Upper lobe of left lung (tissue), 6 donors: ENCODE data around the gene PDLIM5. TPM values are rescaled to one million over a fixed set of nuclear protein-coding genes. Genes with fewer than 3 reads are reported as not detected.
"Not testable (repeated sequence)": the region's sequence is repeated elsewhere in the genome, so short reads cannot be mapped to it uniquely, and the experiment has no call there.

ENCODE experiments used
- ATAC-seq, 2 donors: fragments of 200-7000 bp; cut with Tn5 transposase; one replicate each; pipeline ENCODE4 v1.9.1; 2022; ENCODE audit warnings: mild to moderate bottlenecking in 2 of 2, moderate library complexity in 2 of 2; ENCODE audit not compliant: low FRiP score in 2 of 2
- DNase-seq, 2 donors: peaks; one replicate each; pipeline ENCODE4 v3.0.0-alpha.2; 2019 to 2020
- H3K27ac ChIP-seq, 4 donors: fragments of 200-600 bp; sonication (generic); one replicate each; pipeline ENCODE4 v1.5.1; 2016 to 2019
- H3K27me3 ChIP-seq, 4 donors: fragments of 200-600 bp; sonication (generic); one replicate each; pipeline ENCODE4 v1.5.1; 2017 to 2019
- H3K36me3 ChIP-seq, 4 donors: fragments of 200-600 bp; sonication (generic); one replicate each; pipeline ENCODE4 v1.5.1; 2016 to 2019
- H3K4me1 ChIP-seq, 4 donors: fragments of 200-600 bp; sonication (generic); one replicate each; pipeline ENCODE4 v1.5.1; 2018 to 2019
- H3K4me3 ChIP-seq, 4 donors: fragments of 200-600 bp; sonication (generic); one replicate each; pipeline ENCODE4 v1.5.1; 2017 to 2019; ENCODE audit warnings: mild to moderate bottlenecking in 2 of 4, moderate library complexity in 1 of 4
- H3K9me3 ChIP-seq, 4 donors: fragments of 200-600 bp; sonication (generic); one replicate each; pipeline ENCODE4 v1.5.1; 2018 to 2019
- EP300 ChIP-seq, 4 donors: sonication (generic); formaldehyde crosslinking; IDR thresholded peaks; one replicate each; pipeline ENCODE4 v1.5.1; 2017; ENCODE audit warnings: antibody characterized with exemption in 4 of 4, control low read depth in 2 of 4
- POLR2A ChIP-seq, 4 donors: fragments of 450-650 bp; IDR thresholded peaks; one replicate each; pipeline ENCODE4 v1.5.1; 2016 to 2017; ENCODE audit warnings: antibody characterized with exemption in 4 of 4, mild to moderate bottlenecking in 2 of 4
- POLR2AphosphoS5 ChIP-seq, 2 donors: sonication (generic); formaldehyde crosslinking; IDR thresholded peaks; one replicate each; pipeline ENCODE4 v1.5.1; 2017; ENCODE audit warnings: antibody characterized with exemption in 2 of 2
- WGBS, 2 donors: methylation state at CpG; one replicate each; pipeline ENCODE4 v1.1.5; 2017 to 2018; 5-methylcytosine and 5-hydroxymethylcytosine counted together
- total RNA-seq, 6 donors: library from RNA; depleted of rRNA in 4 of 6; stranded (reverse); fragments of >200 nt in 4 of 6; gene quantifications; one replicate each; pipeline versions ENCODE4 v1.1.0 to v1.2.1, GENCODE V29; 2016 to 2021
- TF ChIP-seq, protein P1 (sequence below), 6 experiments: fragments of 450-650 bp in 4 of 6; fragments of 200-600 bp in 2 of 6; sonication (generic) in 2 of 6; IDR thresholded peaks; one replicate each; pipeline ENCODE4 v1.5.1; 2016 to 2019; ENCODE audit warnings: antibody characterized with exemption in 6 of 6
- donor health status: DM: no; HTN: no; CAD: no; lungs with moderate emphysema.
- donor health status: DM: no; HTN: yes; CAD: no; lungs with severe emphysema.

The PDLIM5 gene
- total RNA-seq, 6 donors from 2014 or later = 24.1 to 105 (median 73.0) TPM

DNA sequence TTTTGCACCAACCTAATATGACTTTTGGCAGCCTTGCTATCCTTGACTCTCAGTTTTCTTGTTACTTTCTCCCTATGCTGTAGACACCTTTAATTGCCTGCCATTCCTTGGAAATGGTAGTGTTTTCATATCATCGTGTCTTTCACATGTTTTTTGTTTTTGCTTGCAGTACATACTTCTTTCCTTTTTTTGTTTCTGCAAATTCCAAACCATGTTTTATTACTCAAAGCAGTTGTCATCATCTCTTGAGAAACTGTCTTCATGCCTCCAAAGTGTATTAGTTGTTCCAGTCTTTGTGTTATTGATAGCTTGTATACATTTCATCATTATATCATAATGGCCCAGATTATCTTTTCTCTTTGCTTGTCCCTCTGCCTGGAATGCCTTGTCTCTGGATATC lies 57.1 kb downstream of the PDLIM5 start:
- no peak for DNase-seq
- no peak overlapping the region for H3K27ac ChIP-seq
- 44 to 75% methylated on average over 1 of the region's 1 CpG for WGBS, 2 donors

DNA sequence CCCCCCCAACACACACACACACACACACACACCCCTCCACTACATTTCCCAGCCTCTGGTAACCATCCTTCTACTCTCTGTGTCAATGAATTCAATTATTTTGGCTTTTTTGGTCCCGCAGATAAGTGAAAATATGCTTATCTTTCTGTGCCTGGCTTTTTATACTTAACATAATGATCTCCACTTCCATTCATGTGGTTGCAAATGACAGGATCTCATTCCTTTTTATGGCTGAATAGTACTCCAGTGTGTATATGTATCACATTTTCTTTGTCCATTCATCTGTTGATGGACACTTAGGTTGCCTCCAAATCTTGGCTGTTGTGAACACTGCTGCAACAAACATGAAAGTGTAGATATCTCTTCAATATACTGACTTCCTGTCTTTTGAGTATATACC lies 59.8 kb downstream of the PDLIM5 start:
- no peak for ATAC-seq
- WGBS, 2 donors = 100% methylated on average over 1 of the region's 1 CpG
- no peak overlapping the region for H3K27ac ChIP-seq
- TF ChIP-seq EP300 (IDR thresholded peaks at IDR 0.05) (no peak), POLR2A (IDR thresholded peaks at IDR 0.05) (no peak), POLR2AphosphoS5 (IDR thresholded peaks at IDR 0.05) (no peak)
- TF ChIP-seq, protein P1, sequence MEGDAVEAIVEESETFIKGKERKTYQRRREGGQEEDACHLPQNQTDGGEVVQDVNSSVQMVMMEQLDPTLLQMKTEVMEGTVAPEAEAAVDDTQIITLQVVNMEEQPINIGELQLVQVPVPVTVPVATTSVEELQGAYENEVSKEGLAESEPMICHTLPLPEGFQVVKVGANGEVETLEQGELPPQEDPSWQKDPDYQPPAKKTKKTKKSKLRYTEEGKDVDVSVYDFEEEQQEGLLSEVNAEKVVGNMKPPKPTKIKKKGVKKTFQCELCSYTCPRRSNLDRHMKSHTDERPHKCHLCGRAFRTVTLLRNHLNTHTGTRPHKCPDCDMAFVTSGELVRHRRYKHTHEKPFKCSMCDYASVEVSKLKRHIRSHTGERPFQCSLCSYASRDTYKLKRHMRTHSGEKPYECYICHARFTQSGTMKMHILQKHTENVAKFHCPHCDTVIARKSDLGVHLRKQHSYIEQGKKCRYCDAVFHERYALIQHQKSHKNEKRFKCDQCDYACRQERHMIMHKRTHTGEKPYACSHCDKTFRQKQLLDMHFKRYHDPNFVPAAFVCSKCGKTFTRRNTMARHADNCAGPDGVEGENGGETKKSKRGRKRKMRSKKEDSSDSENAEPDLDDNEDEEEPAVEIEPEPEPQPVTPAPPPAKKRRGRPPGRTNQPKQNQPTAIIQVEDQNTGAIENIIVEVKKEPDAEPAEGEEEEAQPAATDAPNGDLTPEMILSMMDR (IDR thresholded peaks at IDR 0.05) = no peak
- H3K36me3 ChIP-seq = no peaks in the 10 kb centered on the region
- H3K4me3 ChIP-seq = no peak overlapping the region
- H3K4me1 ChIP-seq = peaks cover 16 to 34% (median 20%) of the 10 kb centered on the region in 4 donors
- no peaks in the 10 kb centered on the region for H3K9me3 ChIP-seq
- no peak for DNase-seq
- no peaks in the 10 kb centered on the region for H3K27me3 ChIP-seq

More for the DNA sequence above, 57.1 kb downstream of the PDLIM5 start:
- ATAC-seq = no peak
- H3K9me3 ChIP-seq = no peaks in the 10 kb centered on the region
- no peaks in the 10 kb centered on the region for H3K36me3 ChIP-seq
- no peak for TF ChIP-seq POLR2AphosphoS5 (IDR thresholded peaks at IDR 0.05)
- TF ChIP-seq, protein P1 (IDR thresholded peaks at IDR 0.05) = no peak
- no peak for TF ChIP-seq EP300 (IDR thresholded peaks at IDR 0.05)
- TF ChIP-seq POLR2A (IDR thresholded peaks at IDR 0.05) = no peak
- H3K4me3 ChIP-seq = no peak overlapping the region
- peaks cover 12 to 34% (median 16%) of the 10 kb centered on the region in 4 donors for H3K4me1 ChIP-seq
- no peaks in the 10 kb centered on the region for H3K27me3 ChIP-seq

DNA sequence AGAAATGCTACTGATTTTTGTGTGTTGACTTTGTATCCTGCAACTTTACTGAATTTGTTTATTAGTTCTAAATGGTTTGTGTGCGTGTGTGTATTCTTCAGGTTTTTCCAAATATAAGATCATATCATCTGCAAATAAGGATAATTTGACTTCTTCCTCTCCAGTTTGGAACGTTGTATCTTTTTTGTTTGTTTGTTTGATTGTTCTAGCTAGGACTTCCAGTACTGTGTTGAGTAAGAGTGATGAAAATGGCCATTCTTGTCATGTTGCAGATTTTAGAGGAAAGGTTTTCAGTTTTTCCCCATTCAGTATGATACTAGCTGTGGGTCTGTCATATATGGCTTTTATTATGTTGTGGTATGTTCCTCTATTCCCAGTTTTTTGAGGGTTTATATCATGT lies 61.8 kb downstream of the PDLIM5 start:
- not testable (repeated sequence) for H3K4me3 ChIP-seq, H3K9me3 ChIP-seq, H3K27me3 ChIP-seq, DNase-seq, H3K27ac ChIP-seq, H3K36me3 ChIP-seq, ATAC-seq
- 84 to 92% methylated on average over 2 of the region's 2 CpGs for WGBS, 2 donors
- peaks cover 5 to 23% (median 20%) of the 10 kb centered on the region in 4 donors for H3K4me1 ChIP-seq

DNA sequence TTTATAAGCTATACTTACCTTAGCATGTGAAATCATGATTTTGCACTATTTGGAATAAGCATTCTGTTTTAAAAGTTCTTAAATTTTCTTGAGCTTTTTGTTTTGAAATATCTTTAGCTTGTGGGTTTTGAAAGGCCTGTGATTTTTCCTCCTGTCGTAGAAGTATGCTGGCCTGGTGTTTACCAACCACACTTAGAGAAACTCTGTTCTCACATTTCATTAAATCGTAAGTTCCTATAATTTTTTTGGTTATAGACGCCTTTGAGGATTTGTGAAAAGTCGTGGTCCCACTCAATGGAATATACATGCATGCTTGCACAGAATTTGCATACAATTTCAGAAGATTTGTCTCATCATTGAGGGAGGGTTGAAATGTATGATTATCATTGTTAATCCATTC lies 63.6 kb downstream of the PDLIM5 start:
- Histone ChIP-seq H3K27me3 (no peaks in the 10 kb centered on the region), H3K36me3 (no peaks in the 10 kb centered on the region), H3K4me1 (peaks cover 14 to 41% (median 21%) of the 10 kb centered on the region in 4 donors), H3K27ac (no peak overlapping the region), H3K4me3 (no peak overlapping the region), H3K9me3 (no peaks in the 10 kb centered on the region)
- DNase-seq = no peak
- TF ChIP-seq, protein P1 (IDR thresholded peaks at IDR 0.05) = no peak
- TF ChIP-seq POLR2AphosphoS5 (IDR thresholded peaks at IDR 0.05) (no peak), EP300 (IDR thresholded peaks at IDR 0.05) (no peak), POLR2A (IDR thresholded peaks at IDR 0.05) (no peak)
- WGBS, 2 donors = 75 to 76% methylated on average over 4 of the region's 4 CpGs
- ATAC-seq = no peak

DNA sequence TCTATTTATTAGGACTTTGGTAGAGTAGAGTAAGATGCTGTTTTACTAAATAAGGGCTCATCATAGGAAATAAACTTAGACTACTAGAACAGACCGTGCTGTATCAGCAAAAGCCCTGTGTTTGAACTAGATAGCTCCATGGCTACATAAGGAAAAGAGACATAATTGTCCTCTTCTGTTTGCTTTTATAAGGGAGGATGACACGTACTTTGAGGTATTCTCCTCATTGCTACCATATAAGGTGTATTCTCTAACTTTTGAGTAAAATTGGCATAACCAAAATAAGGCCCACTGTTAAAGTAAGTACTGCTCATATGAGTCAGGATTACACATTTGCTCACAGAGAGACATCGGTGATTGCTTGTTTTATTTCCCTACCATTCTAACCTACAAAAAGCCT lies 64.3 kb downstream of the PDLIM5 start:
- WGBS, 2 donors = 90 to 94% methylated on average over 3 of the region's 3 CpGs
- TF ChIP-seq, protein P1 (IDR thresholded peaks at IDR 0.05) = no peak
- no peak for TF ChIP-seq EP300 (IDR thresholded peaks at IDR 0.05)
- TF ChIP-seq POLR2AphosphoS5 (IDR thresholded peaks at IDR 0.05) = no peak
- H3K27me3 ChIP-seq = no peaks in the 10 kb centered on the region
- H3K4me1 ChIP-seq = peaks cover 17 to 43% (median 24%) of the 10 kb centered on the region in 4 donors
- ATAC-seq (no peak), DNase-seq (no peak)
- H3K9me3 ChIP-seq = no peaks in the 10 kb centered on the region
- H3K27ac ChIP-seq = no peak overlapping the region
- no peak overlapping the region for H3K4me3 ChIP-seq
- H3K36me3 ChIP-seq = no peaks in the 10 kb centered on the region
